OCI-LY1 (cell line): ENCODE results near the gene ME3.
A peak's percentile ranks its signal among the peaks of the same experiment; 100 is the strongest.

Experiments
- H2AFZ ChIP-seq: fragments of 200-600 bp; sonication (generic), shearing (Covaris generic); 2 replicates; pipeline ENCODE4 v1.6.0; 2014; ENCODE audit warnings: antibody characterized with exemption, mild to moderate bottlenecking, low read length
- H3F3A ChIP-seq: fragments of 200-600 bp; sonication (generic), shearing (Covaris generic); 2 replicates; pipeline ENCODE4 v1.6.0; 2014; ENCODE audit warnings: mild to moderate bottlenecking, antibody characterized with exemption, low read length, moderate library complexity; ENCODE audit not compliant: insufficient read depth
- H3K27ac ChIP-seq: fragments of 200-600 bp; sonication (generic); 2 replicates; pipeline ENCODE4 v1.5.1; 2014; ENCODE audit warnings: low read length, mixed run types, mild to moderate bottlenecking, low read depth; ENCODE audit not compliant: poor library complexity, severe bottlenecking
- H3K27me3 ChIP-seq: fragments of 200-600 bp; sonication (generic); 2 replicates; pipeline ENCODE4 v1.6.0; 2014; ENCODE audit warnings: antibody characterized with exemption, mild to moderate bottlenecking, low read length, moderate library complexity; ENCODE audit not compliant: insufficient read depth
- H3K36me3 ChIP-seq: fragments of 200-600 bp; sonication (generic); 2 replicates; pipeline ENCODE4 v1.6.1; 2014; ENCODE audit warnings: mild to moderate bottlenecking, antibody characterized with exemption, low read length, moderate library complexity, mixed read lengths; ENCODE audit not compliant: insufficient read depth
- H3K4me1 ChIP-seq: fragments of 200-600 bp; sonication (generic); 2 replicates; pipeline ENCODE4 v1.5.1; 2014; ENCODE audit warnings: mild to moderate bottlenecking, low read length, moderate library complexity; ENCODE audit not compliant: insufficient read depth, severe bottlenecking
- H3K4me2 ChIP-seq: fragments of 200-600 bp; sonication (generic), shearing (Covaris generic); 2 replicates; pipeline ENCODE4 v1.6.1; 2014; ENCODE audit warnings: low read length
- H3K4me3 ChIP-seq: fragments of 200-600 bp; sonication (generic); 2 replicates; pipeline ENCODE4 v1.5.1; 2014; ENCODE audit warnings: low read length, low read depth, mild to moderate bottlenecking, mixed read lengths; ENCODE audit not compliant: poor library complexity, severe bottlenecking
- H3K79me2 ChIP-seq: fragments of 200-600 bp; shearing (Covaris generic); 2 replicates; pipeline ENCODE4 v1.6.1; 2016; ENCODE audit warnings: mixed run types, low read length, mixed read lengths; ENCODE audit not compliant: insufficient read depth
- H3K9ac ChIP-seq: fragments of 200-600 bp; sonication (generic), shearing (Covaris generic); 2 replicates; pipeline ENCODE4 v1.6.1; 2014; ENCODE audit warnings: mild to moderate bottlenecking, low read length, mixed read lengths
- H3K9me2 ChIP-seq: fragments of 200-600 bp; sonication (generic), shearing (Covaris generic); 2 replicates; pipeline ENCODE4 v1.6.1; 2014; ENCODE audit warnings: low read depth, mild to moderate bottlenecking, low read length, mixed read lengths
- H3K9me3 ChIP-seq: fragments of 200-600 bp; shearing (Covaris generic); 2 replicates; pipeline ENCODE4 v1.6.1; 2014; ENCODE audit warnings: low read length, mixed read lengths
- H4K20me1 ChIP-seq: fragments of 200-600 bp; sonication (generic), shearing (Covaris generic); 2 replicates; pipeline ENCODE4 v1.6.0; 2016; ENCODE audit warnings: mild to moderate bottlenecking, low read length; ENCODE audit not compliant: insufficient read depth
- CTCF ChIP-seq: fragments of 200-600 bp; sonication (generic), shearing (Covaris generic); IDR thresholded peaks from 2 replicates; pipeline ENCODE4 v1.5.1; 2017; ENCODE audit warnings: mild to moderate bottlenecking, antibody characterized with exemption, low read length, moderate library complexity, mixed read lengths
- EZH2 ChIP-seq: fragments of 200-600 bp; sonication (generic), shearing (Covaris generic); IDR thresholded peaks from 2 replicates; pipeline ENCODE4 v1.8.0; 2017; ENCODE audit warnings: borderline replicate concordance, mixed run types, mild to moderate bottlenecking, antibody characterized with exemption, low read length, moderate library complexity, mixed read lengths

Gene ME3

DNA sequence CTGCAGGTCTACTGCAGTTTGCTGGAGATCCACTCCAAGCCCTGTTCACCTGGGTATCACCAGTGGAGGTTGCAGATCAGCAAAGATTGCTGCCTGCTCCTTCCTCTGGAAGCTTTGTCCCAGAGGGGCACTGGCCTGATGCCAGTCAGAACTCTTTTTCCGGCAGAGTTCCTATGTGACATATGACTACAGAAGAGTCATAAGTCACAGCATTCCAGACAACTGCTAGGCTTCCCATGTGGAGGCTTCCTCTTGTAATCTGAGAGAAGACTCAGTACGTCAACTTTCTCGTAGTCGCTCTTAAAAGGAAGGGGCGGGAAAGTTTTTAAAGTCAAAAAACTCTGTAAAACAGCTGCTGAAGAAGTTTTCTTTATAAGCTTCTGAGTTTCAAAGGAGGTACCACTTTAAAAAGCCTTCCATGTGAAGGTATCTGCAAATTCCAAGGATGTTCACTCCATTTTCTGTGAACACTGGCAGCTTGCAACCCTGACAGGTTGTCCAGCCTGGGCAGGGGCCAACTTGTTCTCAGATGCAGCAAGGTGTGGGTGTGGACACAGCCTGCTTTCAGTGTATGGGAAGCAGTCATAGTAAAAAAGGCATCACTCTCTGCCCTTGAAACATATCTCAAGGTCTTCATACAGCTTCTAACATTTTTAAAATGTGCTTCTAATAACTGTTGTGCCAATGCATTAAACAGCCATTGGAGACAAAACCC lies 97.8 kb downstream of the ME3 start:
- TF ChIP-seq CTCF: no peak
- TF ChIP-seq EZH2: no peak
- H2AFZ ChIP-seq: no peak overlapping the region
- H3K27ac ChIP-seq: no peak overlapping the region
- H3K4me2 ChIP-seq: no peak overlapping the region
- H3K36me3 ChIP-seq: no peaks in the 10 kb centered on the region
- no peak overlapping the region for H3K4me3 ChIP-seq
- no peaks in the 10 kb centered on the region for H3F3A ChIP-seq
- H3K79me2 ChIP-seq: no peaks in the 10 kb centered on the region
- no peaks in the 10 kb centered on the region for H3K9me2 ChIP-seq
- no peaks in the 10 kb centered on the region for H3K9me3 ChIP-seq
- no peaks in the 10 kb centered on the region for H4K20me1 ChIP-seq
- H3K9ac ChIP-seq: no peak overlapping the region
- H3K27me3 ChIP-seq: no peaks in the 10 kb centered on the region; the same call in 1 of the 2 replicates
- H3K4me1 ChIP-seq: no peaks in the 10 kb centered on the region

GRCh38 chr11:86571273-86571948 lies 101.0 kb downstream of the ME3 start:
- Histone ChIP-seq H3F3A (no peaks in the 10 kb centered on the region), H2AFZ (no peak overlapping the region), H3K27ac (no peak overlapping the region), H3K4me3 (no peak overlapping the region), H4K20me1 (no peaks in the 10 kb centered on the region), H3K36me3 (no peaks in the 10 kb centered on the region), H3K9me3 (no peaks in the 10 kb centered on the region), H3K4me1 (no peaks in the 10 kb centered on the region), H3K9ac (no peak overlapping the region), H3K79me2 (no peaks in the 10 kb centered on the region), H3K9me2 (no peaks in the 10 kb centered on the region), H3K27me3 (no peaks in the 10 kb centered on the region; the same call in 1 of the 2 replicates), H3K4me2 (no peak overlapping the region)
- TF ChIP-seq EZH2 (no peak), CTCF (peak; percentile 39)

DNA sequence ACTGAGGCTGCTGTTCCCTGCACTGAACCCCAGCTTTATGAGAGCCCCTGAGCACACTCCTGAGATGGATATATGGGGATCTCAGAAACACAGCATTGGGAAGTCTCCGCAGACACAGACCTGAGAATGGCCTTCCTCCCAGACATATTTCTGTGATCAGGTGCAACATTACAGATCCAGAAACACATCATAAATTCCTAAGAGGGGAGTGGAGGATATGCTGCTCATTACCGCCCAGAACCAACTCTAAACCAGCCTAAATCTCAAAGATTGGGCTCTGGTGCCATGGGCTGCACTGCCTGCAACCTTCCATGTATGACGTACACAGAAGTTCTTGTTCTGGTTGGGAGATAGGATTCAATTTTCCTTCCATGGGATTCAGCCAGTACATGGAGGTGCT lies 102.0 kb downstream of the ME3 start:
- no peaks in the 10 kb centered on the region for H3F3A ChIP-seq
- H4K20me1 ChIP-seq: no peaks in the 10 kb centered on the region
- H3K9me3 ChIP-seq: no peaks in the 10 kb centered on the region
- no peak overlapping the region for H3K4me2 ChIP-seq
- no peaks in the 10 kb centered on the region; the same call in 1 of the 2 replicates for H3K27me3 ChIP-seq
- no peaks in the 10 kb centered on the region for H3K9me2 ChIP-seq
- no peaks in the 10 kb centered on the region for H3K36me3 ChIP-seq
- H3K4me1 ChIP-seq: no peaks in the 10 kb centered on the region
- H3K79me2 ChIP-seq: no peaks in the 10 kb centered on the region
- no peak overlapping the region for H3K9ac ChIP-seq
- H3K27ac ChIP-seq: no peak overlapping the region
- no peak overlapping the region for H3K4me3 ChIP-seq
- TF ChIP-seq EZH2: no peak
- no peak for TF ChIP-seq CTCF
- H2AFZ ChIP-seq: no peak overlapping the region
